HCT116 (cell line): ENCODE results near the gene C17orf58. TPM values are rescaled to one million over a fixed set of nuclear protein-coding genes. Genes with fewer than 3 reads are reported as not detected.

Experiments
- ATAC-seq: fragments of 200-7000 bp; cut with Tn5 transposase; 2 replicates; pipeline ENCODE4 v1.9.1; 2020; ENCODE audit warnings: mild to moderate bottlenecking, moderate library complexity
- BruUV-seq: library from RNA; stranded (reverse); fragments of 400-500 nt; replicated peaks from 2 replicates; lab custom pipeline; 2021; lab: Mats Ljungman, UMichigan
- CTCF ChIA-PET: fragments of 300-600 bp; sonication (Branson Sonifier 250); formaldehyde crosslinking; loops from one replicate; lab custom pipeline; 2021; ENCODE audit warnings: antibody characterized with exemption; lab: Charles Lee
- POLR2A ChIA-PET: fragments of 300-600, 350-600 bp; sonication (Branson Sonifier 250); formaldehyde crosslinking; loops from one replicate; lab custom pipeline; 2021; ENCODE audit warnings: antibody characterized with exemption; lab: Charles Lee
- RAD21 ChIA-PET, 2 experiments: fragments of 300-600 bp; sonication (Branson Sonifier 250); formaldehyde crosslinking; loops; one replicate each; lab custom pipeline; 2023; ENCODE audit warnings: low total read pairs in 2 of 2; ENCODE audit not compliant: uncharacterized antibody in 2 of 2, unreplicated experiment in 2 of 2, low non-redundant PET in 1 of 2; lab: Charles Lee
- DNase-seq: peaks from one replicate; pipeline ENCODE4 v3.0.0-alpha.2; 2010; ENCODE audit warnings: low read depth, low spot score
- H2AFZ ChIP-seq: fragments of 200-600 bp; shearing (Covaris generic), sonication (generic); 2 replicates; pipeline ENCODE4 v1.6.1; 2017; ENCODE audit warnings: low read depth, mixed run types, mixed read lengths, antibody characterized with exemption, low read length; ENCODE audit not compliant: poor library complexity, severe bottlenecking
- H3K27ac ChIP-seq: 2 replicates; pipeline ENCODE4 v1.5.1; 2012; ENCODE audit warnings: low read depth, low read length
- H3K27me3 ChIP-seq: fragments of 200-600 bp; sonication (generic); 2 replicates; pipeline ENCODE4 v1.6.1; 2016; ENCODE audit warnings: mixed run types, low read length, mixed read lengths; ENCODE audit not compliant: insufficient read depth
- H3K36me3 ChIP-seq, 2 experiments: fragments of 200-500 bp in 1 of 2; fragments of 200-600 bp in 1 of 2; sonication (Bioruptor generic) in 1 of 2; sonication (generic) in 1 of 2; 2 replicates each; pipeline versions ENCODE4 v1.5.1 to v1.6.1; 2014 to 2016; ENCODE audit warnings: low read length in 2 of 2, inconsistent platforms in 1 of 2, mixed read lengths in 1 of 2, mixed run types in 1 of 2; ENCODE audit not compliant: insufficient read depth in 2 of 2, control insufficient read depth in 1 of 2
- H3K4me1 ChIP-seq, 2 experiments: fragments of 200-600 bp in 1 of 2; sonication (generic) in 1 of 2; 2 replicates each; pipeline versions ENCODE4 v1.5.1 to v1.6.1; 2012 to 2017; ENCODE audit warnings: low read length in 2 of 2, inconsistent platforms in 1 of 2, mild to moderate bottlenecking in 1 of 2, mixed read lengths in 1 of 2, mixed run types in 1 of 2, moderate library complexity in 1 of 2; ENCODE audit not compliant: insufficient read depth in 2 of 2, control insufficient read depth in 1 of 2
- H3K4me2 ChIP-seq: fragments of 200-600 bp; sonication (generic); 2 replicates; pipeline ENCODE4 v1.6.1; 2017; ENCODE audit warnings: mixed run types, low read length, mixed read lengths
- H3K4me3 ChIP-seq, 2 experiments: fragments of 200-600 bp in 1 of 2; sonication (generic) in 1 of 2; replicated peaks in 1 of 2; 2 replicates each; pipeline ENCODE4 v1.5.1; 2011 to 2016; ENCODE audit warnings: low read length in 2 of 2, control low read depth in 1 of 2, low read depth in 1 of 2, mild to moderate bottlenecking in 1 of 2, mixed read lengths in 1 of 2, mixed run types in 1 of 2
- H3K79me2 ChIP-seq: fragments of 200-600 bp; sonication (generic); 2 replicates; pipeline ENCODE4 v1.6.1; 2017; ENCODE audit warnings: mild to moderate bottlenecking, mixed run types, low read length, moderate library complexity, mixed read lengths; ENCODE audit not compliant: insufficient read depth
- H3K9ac ChIP-seq: fragments of 200-600 bp; sonication (generic); 2 replicates; pipeline ENCODE4 v1.6.1; 2016; ENCODE audit warnings: low read length, mixed read lengths
- H3K9me2 ChIP-seq: fragments of 200-600 bp; sonication (generic), shearing (Covaris generic); 2 replicates; pipeline ENCODE4 v1.6.1; 2017; ENCODE audit warnings: mixed run types, mild to moderate bottlenecking, moderate library complexity; ENCODE audit not compliant: insufficient read depth
- H3K9me3 ChIP-seq, 2 experiments: fragments of 200-500 bp in 1 of 2; fragments of 200-600 bp in 1 of 2; sonication (Bioruptor generic) in 1 of 2; sonication (generic) in 1 of 2; 2 replicates each; pipeline ENCODE4 v1.6.1; 2014 to 2017; ENCODE audit warnings: low read length in 2 of 2, mixed read lengths in 2 of 2, inconsistent platforms in 1 of 2, low read depth in 1 of 2, mild to moderate bottlenecking in 1 of 2, mixed run types in 1 of 2, moderate library complexity in 1 of 2; ENCODE audit not compliant: control insufficient read depth in 1 of 2, insufficient read depth in 1 of 2
- H4K20me1 ChIP-seq: fragments of 200-600 bp; sonication (generic), shearing (Covaris generic); 2 replicates; pipeline ENCODE4 v1.6.1; 2017; ENCODE audit warnings: mixed run types, mild to moderate bottlenecking, moderate library complexity; ENCODE audit not compliant: insufficient read depth
- CBX3 ChIP-seq: IDR thresholded peaks from 2 replicates; pipeline ENCODE4 v1.6.1; 2012; ENCODE audit warnings: low read depth
- CTCF ChIP-seq, 3 experiments: fragments of 200-600 bp in 1 of 3; sonication (generic) in 1 of 3; IDR thresholded peaks in 2 of 3; conservative IDR thresholded peaks in 1 of 3; 2 replicates each; pipeline ENCODE4 v1.5.1; 2012 to 2017; ENCODE audit warnings: low read depth in 2 of 3, low read length in 2 of 3, antibody characterized with exemption in 1 of 3, borderline replicate concordance in 1 of 3, control low read depth in 1 of 3, mild to moderate bottlenecking in 1 of 3, mixed read lengths in 1 of 3, mixed run types in 1 of 3, moderate library complexity in 1 of 3; ENCODE audit not compliant: insufficient read depth in 1 of 3
- EGR1 ChIP-seq: IDR thresholded peaks from 2 replicates; pipeline ENCODE4 v1.6.1; 2012; ENCODE audit warnings: low read depth
- RAD21 ChIP-seq: IDR thresholded peaks from 2 replicates; pipeline ENCODE4 v1.6.1; 2012; ENCODE audit warnings: low read depth, mild to moderate bottlenecking
- REST ChIP-seq: IDR thresholded peaks from 2 replicates; pipeline ENCODE4 v1.6.1; 2012; ENCODE audit warnings: low read depth
- SP1 ChIP-seq: IDR thresholded peaks from 2 replicates; pipeline ENCODE4 v1.6.1; 2012; ENCODE audit warnings: low read depth
- SRF ChIP-seq: IDR thresholded peaks from 2 replicates; pipeline ENCODE4 v1.6.1; 2012; ENCODE audit warnings: low read depth
- TCF7L2 ChIP-seq: IDR thresholded peaks from 2 replicates; pipeline ENCODE4 v1.7.0; 2011; ENCODE audit warnings: borderline replicate concordance, inconsistent platforms; ENCODE audit not compliant: insufficient read depth, insufficient read length; ENCODE audit errors: extremely low read depth
- YY1 ChIP-seq: IDR thresholded peaks from 2 replicates; pipeline ENCODE4 v1.6.1; 2011; ENCODE audit warnings: low read length, low read depth, moderate library complexity, mild to moderate bottlenecking; ENCODE audit not compliant: insufficient replicate concordance; ENCODE audit errors: extremely low read depth
- ZBTB33 ChIP-seq: IDR thresholded peaks from 2 replicates; pipeline ENCODE4 v1.6.1; 2011; ENCODE audit warnings: mild to moderate bottlenecking, low read length, moderate library complexity; ENCODE audit not compliant: insufficient replicate concordance; ENCODE audit errors: extremely low read depth
- ZFX ChIP-seq: fragments of 450-650 bp; IDR thresholded peaks from 2 replicates; pipeline ENCODE4 v1.6.1; 2017
- ZNF274 ChIP-seq: fragments of 200-500 bp; sonication (Bioruptor generic); IDR thresholded peaks from 2 replicates; pipeline ENCODE4 v1.6.1; 2014; ENCODE audit warnings: mild to moderate bottlenecking, low read depth, low read length, inconsistent platforms
- intact Hi-C: fragments of 100-400 bp; cut with micrococcal nuclease; formaldehyde crosslinking; loops from 2 replicates; pipeline ENCODE4 v1.10.0; 2022
- total RNA-seq: library from RNA; stranded (reverse); gene quantifications from one replicate; pipeline ENCODE4 v1.2.1, GENCODE V29; 2021; ENCODE audit not compliant: unreplicated experiment

C17orf58 gene
- total RNA-seq, 1 experiment from 2014 or later: 38.1 TPM

GRCh38 chr17:67944035-67944434, 52.2 kb downstream of the C17orf58 start:
- Histone ChIP-seq H3K9me2 (no peaks in the 10 kb centered on the region), H3K4me2 (no peak overlapping the region), H3K4me1 (no peaks in the 10 kb centered on the region), H4K20me1 (no peaks in the 10 kb centered on the region), H3K79me2 (no peaks in the 10 kb centered on the region), H3K9ac (no peak overlapping the region), H3K27me3 (no peaks in the 10 kb centered on the region), H3K4me3 (no peak overlapping the region), H2AFZ (no peak overlapping the region), H3K36me3 (peaks cover 53 to 80% of the 10 kb centered on the region in 2 experiments; a peak in 3 of 4 replicates), H3K9me3 (no peaks in the 10 kb centered on the region), H3K27ac (no peak overlapping the region)
- ChIA-PET RAD21 (no interaction called here), POLR2A (no interaction called here), CTCF (interaction anchor here (2.1 kb wide), 1 partner anchor 15 kb away, joined by 20 read pairs; no protein-coding TSS in a partner anchor)
- TF ChIP-seq SP1 (no peak), SRF (no peak), YY1 (no peak), ZNF274 (no peak), TCF7L2 (no peak), ZFX (no peak), EGR1 (no peak), RAD21 (no peak)
- ATAC-seq (no peak), DNase-seq (no peak)
- intact Hi-C loops: no loop called here
- BruUV-seq: no TSS peak

GRCh38 chr17:67942810-67943209, 53.5 kb downstream of the C17orf58 start:
- Histone ChIP-seq H3K9me2 (no peaks in the 10 kb centered on the region), H3K4me2 (no peak overlapping the region), H3K27me3 (no peaks in the 10 kb centered on the region), H3K4me3 (no peak overlapping the region), H3K36me3 (peaks cover 41 to 70% of the 10 kb centered on the region in 2 experiments; a peak in 3 of 4 replicates), H2AFZ (no peak overlapping the region), H3K9me3 (no peaks in the 10 kb centered on the region), H3K79me2 (no peaks in the 10 kb centered on the region), H4K20me1 (no peaks in the 10 kb centered on the region), H3K4me1 (no peaks in the 10 kb centered on the region), H3K27ac (no peak overlapping the region), H3K9ac (no peak overlapping the region)
- BruUV-seq: no TSS peak
- ATAC-seq (peak; percentile 80), DNase-seq (no peak)
- ChIA-PET RAD21 (no interaction called here), POLR2A (no interaction called here), CTCF (interaction anchor here (0.5 to 2.1 kb wide), 16 partner anchors 10 to 570 kb away, joined by 3 to 20 read pairs (median 4); partner anchors contain the start of gene PRKAR1A)
- intact Hi-C loops: no loop called here
- TF ChIP-seq ZBTB33 (no peak), SP1 (no peak), CTCF (IDR thresholded peaks at IDR 0.05 in 2 of 3, conservative IDR thresholded peaks at IDR 0.05 in 1 of 3; ENCODE audit: borderline replicate concordance in 1 of 3, insufficient read depth in 1 of 3, low read depth in 2 of 3, low read length in 2 of 3) (peak; percentile 21 to 86 (median 79); a peak in 4 of 6 replicates), RAD21 (peak; percentile 32; the same call in 1 of the 2 replicates), CBX3 (no peak), TCF7L2 (no peak), REST (no peak)
